Dedifferentiated amniotic fluid mesenchymal stem cell (primary cell): Measurements from ENCODE around the gene MTRFR.
"Not testable (repeated sequence)": the region's sequence is repeated elsewhere in the genome, so short reads cannot be mapped to it uniquely, and the experiment has no call there.

Experiments used
- DNase-seq: peaks from one replicate; pipeline ENCODE4 v3.0.0-alpha.2; 2016; ENCODE audit errors: extremely low spot score

MTRFR gene

GRCh38 chr12:123248996-123249741 lies 15.9 kb downstream of the MTRFR start:
- not testable (repeated sequence) for DNase-seq

DNA sequence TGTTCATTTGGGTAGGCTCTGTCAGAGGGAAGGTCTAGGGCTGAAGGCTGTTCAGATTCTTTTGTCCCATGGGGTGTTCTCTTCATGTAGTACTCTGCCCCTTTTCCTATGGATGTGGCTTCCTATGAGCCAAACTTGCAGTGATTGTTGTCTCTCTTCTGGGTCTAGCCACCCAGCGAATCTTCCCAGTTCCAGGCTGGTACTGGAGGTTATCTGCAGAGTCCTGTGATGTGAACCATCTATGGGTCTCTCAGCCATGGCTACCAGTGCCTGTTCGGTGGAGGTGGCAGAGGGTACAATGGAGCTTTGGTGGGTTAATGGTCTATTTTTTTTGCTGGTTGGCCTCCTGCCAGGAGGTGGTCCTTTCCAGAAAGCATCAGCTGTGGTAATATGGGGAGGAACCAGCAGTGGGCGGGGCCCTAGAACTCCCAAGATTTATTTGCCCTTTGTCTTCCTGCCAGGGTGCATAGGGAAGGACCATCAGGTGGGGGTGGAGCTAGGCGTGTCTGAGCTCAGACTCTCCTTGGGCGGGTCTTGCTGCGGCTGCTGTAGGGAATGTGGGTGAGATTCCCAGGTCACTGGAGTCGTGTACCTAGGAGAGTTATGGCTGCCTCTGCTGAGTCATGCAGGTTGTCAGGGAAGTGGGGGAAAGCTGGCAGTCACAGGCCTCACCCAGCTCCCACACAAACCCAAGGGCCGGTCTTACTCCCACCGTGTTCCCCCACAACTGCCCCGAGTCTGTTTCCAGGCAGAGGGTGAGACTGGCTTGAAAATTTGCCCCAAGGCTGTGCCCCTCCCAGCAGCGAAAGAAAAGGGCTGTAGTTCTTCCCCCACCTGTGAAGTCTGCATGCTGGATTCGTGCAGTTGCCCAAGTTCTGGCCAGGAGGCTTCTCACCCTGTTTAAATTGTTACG lies 17.5 kb downstream of the MTRFR start:
- DNase-seq = no peak

- no peak for DNase-seq
These were observed 18.3 kb downstream of the MTRFR start for GRCh38 chr12:123251403-123252076.

DNA sequence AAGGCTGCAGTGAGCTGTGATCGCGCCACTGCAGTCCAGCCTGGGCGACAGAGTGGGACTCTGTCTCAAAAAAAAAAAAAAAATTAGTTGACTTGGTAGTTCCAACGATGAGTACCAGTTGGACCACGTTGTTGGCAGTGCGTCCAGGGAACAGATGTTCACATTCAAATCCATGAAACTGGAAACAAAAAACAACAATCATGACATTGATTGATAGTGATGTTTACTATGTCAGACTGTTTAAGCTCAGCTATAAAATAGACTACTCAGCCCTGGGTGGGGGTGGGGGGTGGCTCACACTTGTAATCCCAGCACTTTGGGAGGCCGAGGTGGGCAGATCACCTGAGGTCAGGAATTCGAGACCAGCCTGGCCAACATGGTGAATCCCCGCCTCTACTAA lies 19.1 kb downstream of the MTRFR start:
- not testable (repeated sequence) for DNase-seq

DNA sequence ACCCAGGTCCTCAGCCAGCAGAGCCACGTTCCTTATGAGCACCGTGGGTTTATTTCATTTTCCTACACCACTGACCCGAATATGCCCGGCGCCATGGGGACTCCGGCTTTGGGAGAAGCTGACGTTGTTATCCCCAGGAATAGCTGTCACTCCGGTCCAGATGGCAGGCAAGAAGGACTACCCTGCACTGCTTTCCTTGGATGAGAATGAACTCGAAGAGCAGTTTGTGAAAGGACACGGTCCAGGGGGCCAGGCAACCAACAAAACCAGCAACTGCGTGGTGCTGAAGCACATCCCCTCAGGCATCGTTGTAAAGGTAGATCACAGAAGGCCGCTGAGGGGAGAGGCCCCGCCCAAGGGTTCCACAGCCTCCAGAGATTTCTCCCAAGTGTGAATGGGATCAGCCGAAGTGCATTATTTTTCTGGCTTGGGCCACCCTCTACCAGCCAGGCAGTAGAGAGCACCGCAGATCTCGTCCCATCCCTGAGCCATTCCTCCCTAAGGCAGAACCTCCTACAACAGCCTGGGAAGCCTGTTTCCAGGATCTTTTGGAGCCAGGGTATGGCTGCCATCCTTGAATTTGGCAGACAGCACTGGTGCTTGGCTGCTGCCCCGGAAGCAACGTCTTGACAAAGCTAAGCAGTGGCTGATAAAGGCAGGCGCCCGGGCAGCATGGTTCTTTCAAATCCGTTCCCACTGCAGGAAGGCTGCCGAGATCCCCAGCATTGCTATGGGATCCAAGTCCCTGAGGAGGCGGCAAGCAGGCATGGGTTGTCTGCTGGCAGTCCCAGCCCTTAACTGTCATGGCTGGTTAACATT lies 20.6 kb downstream of the MTRFR start:
- no peak for DNase-seq

DNA sequence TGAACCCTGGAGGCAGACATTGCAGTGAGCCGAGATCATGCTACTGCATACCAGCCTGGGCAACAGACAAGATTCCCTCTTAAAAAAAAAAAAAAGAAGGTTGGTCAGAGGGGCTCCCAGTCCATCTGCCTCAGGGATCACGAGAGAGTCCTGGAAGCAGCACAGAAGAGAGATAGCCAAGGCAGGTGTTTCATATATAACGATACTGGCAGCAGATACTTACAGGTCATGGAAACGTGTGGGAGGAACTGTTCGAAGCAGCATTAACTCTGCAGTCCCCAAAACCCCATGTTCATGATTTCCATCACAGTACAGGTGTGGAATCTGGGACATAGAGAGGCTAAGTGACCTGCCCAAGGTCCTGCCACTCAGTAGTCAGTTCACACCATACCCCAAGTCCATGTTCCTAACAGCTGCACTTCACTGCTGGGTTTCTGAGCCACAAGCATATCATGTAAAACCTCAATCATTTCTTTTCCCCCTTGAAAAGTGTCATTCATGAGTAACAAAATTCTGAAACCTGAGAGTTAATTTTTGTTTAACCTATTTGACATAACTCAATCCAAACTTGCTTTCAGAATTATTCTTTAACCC lies 21.7 kb downstream of the MTRFR start:
- DNase-seq = no peak

- no peak for DNase-seq
These were observed 25.4 kb downstream of the MTRFR start for GRCh38 chr12:123258593-123258992.

DNA sequence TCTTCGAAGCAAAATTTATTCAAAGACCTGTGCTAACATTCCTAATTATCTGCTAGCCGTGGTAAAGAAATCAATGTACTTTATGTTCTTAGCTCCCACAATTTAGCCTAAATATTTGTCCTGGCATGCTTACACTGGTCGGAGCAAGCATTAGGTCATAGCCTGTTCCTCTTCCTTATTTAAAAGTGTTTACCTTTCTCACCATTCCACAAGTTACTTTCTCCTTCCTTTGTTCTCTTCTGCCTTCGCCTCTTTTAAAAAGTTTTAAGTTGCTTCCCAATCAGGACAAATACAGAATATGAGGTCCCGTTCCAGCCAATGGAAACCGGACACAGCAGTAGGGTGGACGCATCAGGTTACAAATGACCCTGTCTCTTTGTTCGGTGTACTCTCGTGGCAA lies 26.8 kb downstream of the MTRFR start:
- no peak for DNase-seq

DNA sequence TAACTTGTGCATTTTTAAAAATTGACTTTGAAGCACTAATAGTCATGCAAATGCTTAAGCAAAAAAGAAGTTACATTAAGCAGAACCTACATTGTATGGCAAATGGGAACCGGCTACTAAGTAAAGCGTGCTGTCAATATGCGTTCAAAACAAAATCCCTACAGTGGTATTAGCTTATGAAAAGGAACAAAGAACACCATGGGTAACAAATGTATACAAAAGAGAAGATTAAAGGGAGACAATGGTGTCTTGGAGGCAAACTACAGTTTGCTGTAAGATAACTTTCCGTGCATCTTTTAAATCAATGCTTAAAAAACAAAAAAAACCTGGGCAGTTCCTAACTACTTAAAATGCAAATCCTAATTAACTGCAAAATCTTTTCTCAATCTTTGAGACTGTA lies 28.0 kb downstream of the MTRFR start:
- DNase-seq = no peak

- DNase-seq = no peak
These were observed 30.1 kb downstream of the MTRFR start for GRCh38 chr12:123263196-123263817.

GRCh38 chr12:123264642-123265041 lies 31.4 kb downstream of the MTRFR start:
- no peak for DNase-seq

DNA sequence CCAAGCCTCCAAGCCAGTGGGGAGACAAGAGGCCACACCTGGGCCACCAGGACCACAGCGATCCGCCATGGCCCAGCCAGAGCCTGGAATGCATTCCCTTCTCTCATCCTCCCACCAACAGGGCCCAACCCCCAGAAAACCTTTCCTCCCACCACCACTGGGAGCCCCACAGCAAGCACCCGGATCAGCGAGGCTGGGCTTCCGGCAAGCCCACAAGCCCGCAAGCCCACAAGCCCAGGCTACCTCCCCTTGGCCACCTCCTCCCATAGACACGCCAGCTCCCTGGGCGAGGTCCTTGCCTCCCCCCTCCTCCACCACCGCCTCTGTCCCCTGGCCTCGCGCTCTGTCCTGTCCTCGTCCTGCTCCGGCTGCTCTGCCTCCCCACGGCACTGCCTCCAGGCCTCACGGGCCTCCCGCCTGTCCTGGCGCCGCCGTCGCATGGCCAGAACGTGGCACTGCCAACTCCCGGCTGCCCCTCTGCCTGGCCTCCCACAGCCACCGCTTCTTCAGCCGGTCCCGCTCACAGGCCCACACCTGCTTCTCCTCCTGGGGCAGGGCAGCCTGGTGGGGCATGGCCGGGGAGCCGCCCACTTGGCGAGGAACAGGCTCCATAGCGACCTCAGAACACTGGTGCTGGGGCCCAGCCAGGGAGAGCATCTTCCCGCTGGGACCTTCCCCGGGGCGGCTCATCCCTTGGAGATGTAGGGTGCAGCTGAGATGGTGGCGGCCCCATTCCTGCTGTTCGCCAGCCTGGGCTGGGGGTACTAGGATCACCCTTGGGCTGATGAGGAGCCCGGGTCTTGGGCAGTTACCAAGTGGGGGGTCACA lies 32.8 kb downstream of the MTRFR start:
- no peak for DNase-seq

DNA sequence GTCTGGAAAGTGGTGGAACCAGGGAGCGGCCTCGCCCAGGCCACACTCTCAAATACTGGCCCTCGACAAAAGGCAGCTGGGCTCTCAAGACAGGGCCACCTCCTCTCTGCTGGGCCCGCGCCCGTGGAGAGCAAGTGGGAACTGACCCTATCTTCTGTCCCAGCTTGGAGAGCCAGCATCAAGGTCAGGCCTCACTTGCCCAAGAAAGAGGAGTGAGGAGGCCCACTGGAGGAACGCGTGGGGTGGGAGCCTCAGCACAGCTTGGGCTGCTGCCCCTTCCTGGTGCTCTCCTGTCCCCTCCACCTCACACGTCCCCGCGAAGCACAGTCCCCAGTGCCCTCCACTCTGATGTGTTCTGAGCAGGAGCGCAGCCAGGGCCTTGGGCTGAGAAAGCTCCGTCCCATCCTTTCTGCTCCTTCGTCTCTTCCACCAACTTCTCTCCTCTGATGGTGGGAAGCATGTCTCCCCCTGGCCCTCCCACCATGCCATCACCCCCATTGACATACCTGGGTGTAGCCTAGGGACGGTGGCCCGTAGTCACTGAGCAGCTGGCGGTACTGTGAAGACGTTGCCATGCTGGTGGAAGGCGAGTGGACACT lies 33.5 kb downstream of the MTRFR start:
- DNase-seq = no peak

DNA sequence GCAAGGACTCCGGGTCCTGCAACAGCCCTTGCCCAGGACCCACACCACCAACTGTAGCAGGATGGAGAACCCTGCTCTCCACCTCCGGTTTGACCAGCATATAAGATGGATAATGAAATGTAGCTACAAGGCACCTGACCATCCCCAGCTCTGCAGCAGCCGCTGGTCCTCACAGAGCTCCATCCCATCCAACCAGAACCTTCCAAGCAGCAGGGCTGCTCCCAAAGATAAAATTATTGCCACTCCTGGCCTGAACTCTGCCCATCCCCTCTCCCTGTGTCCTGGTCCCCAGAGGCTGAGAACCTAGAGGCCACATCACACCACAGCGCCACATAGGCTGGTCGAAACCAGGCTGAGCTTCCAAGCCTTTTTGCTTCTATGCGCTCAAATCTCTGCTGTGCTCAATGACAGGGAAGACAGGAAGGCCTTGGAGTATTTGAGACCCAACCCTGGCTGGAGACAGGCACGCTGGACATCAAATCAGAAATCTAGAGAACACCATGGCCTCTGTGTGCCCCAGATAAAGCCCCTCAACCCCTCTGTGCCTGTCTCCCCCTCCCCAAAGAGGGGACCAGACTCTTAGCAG lies 34.2 kb downstream of the MTRFR start:
- no peak for DNase-seq

GRCh38 chr12:123267991-123268843 lies 35.0 kb downstream of the MTRFR start:
- DNase-seq = no peak

GRCh38 chr12:123268850-123269249 lies 35.6 kb downstream of the MTRFR start:
- DNase-seq = no peak

- DNase-seq = peak; percentile 46
These were observed 36.2 kb downstream of the MTRFR start for GRCh38 chr12:123269395-123269892.

DNA sequence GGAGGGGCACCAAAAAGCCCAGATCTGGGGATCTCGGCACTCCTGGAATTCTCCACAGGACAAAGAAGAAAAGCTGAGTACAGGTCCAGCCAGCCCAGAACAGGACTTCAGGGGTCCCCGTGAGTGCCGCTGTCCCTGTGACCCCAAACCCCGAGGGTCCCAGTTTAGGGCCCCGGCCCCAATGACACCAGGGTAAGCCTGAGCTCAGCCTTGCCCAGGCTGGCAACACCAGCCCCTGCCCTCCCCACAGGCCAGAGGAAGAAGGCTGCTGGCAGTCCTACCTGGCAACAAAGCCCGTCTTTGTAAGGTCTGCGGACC lies 36.6 kb downstream of the MTRFR start:
- no peak for DNase-seq
